Measurements from ENCODE around the gene CKM. TPM values are rescaled to one million over a fixed set of nuclear protein-coding genes. Genes with fewer than 3 reads are reported as not detected.

The CKM gene
- total RNA-seq, 1 experiment from 2014 or later, result not detected

- Mint-ChIP-seq H3K4me1 (ENCODE audit: low read depth, unreplicated experiment) (no peaks in the 10 kb centered on the region), H3K27ac (ENCODE audit: unreplicated experiment) (no peak overlapping the region), H3K27me3 (ENCODE audit: insufficient read depth, unreplicated experiment) (no peaks in the 10 kb centered on the region), H3K9me3 (ENCODE audit: unreplicated experiment) (no peaks in the 10 kb centered on the region), H3K36me3 (ENCODE audit: insufficient read depth, unreplicated experiment) (peaks cover 8% of the 10 kb centered on the region), H3K4me3 (ENCODE audit: unreplicated experiment) (no peak overlapping the region)
- DNase-seq, result no peak
- Histone ChIP-seq H3K36me3 (ENCODE audit: control insufficient read depth, insufficient read depth, low read length) (peaks cover 1% of the 10 kb centered on the region), H3K9me3 (no peaks in the 10 kb centered on the region), H3K4me3 (ENCODE audit: low read depth, low read length) (no peak overlapping the region), H3K27me3 (replicated peaks; ENCODE audit: control insufficient read depth, insufficient read depth, low read length) (no peaks in the 10 kb centered on the region), H3K4me1 (no peaks in the 10 kb centered on the region)
- BruUV-seq (replicated peaks), result no TSS peak
- CTCF ChIA-PET, result no interaction called here
- no peak for TF ChIP-seq CTCF (IDR thresholded peaks at IDR 0.05; ENCODE audit: insufficient read depth in 1 of 2, low read depth in 1 of 2, low read length in 1 of 2, severe bottlenecking in 1 of 2, unreplicated experiment in 1 of 2)
- POLR2A ChIA-PET, result interaction anchor here (0.6 kb wide), 1 partner anchor 122 kb away, joined by 3 read pairs; no protein-coding TSS in a partner anchor
- intact Hi-C loops (cut with micrococcal nuclease; ENCODE audit: unreplicated experiment), result no loop called here
Observed at GRCh38 chr19:45283443-45284033, 39.1 kb downstream of the CKM start.

GRCh38 chr19:45280471-45280961 lies 42.2 kb downstream of the CKM start:
- POLR2A ChIA-PET, result no interaction called here
- CTCF ChIA-PET, result no interaction called here
- intact Hi-C loops (cut with micrococcal nuclease; ENCODE audit: unreplicated experiment), result no loop called here
- Mint-ChIP-seq H3K27me3 (ENCODE audit: insufficient read depth, unreplicated experiment) (no peaks in the 10 kb centered on the region), H3K36me3 (ENCODE audit: insufficient read depth, unreplicated experiment) (peaks cover 19% of the 10 kb centered on the region), H3K27ac (ENCODE audit: unreplicated experiment) (no peak overlapping the region), H3K4me3 (ENCODE audit: unreplicated experiment) (no peak overlapping the region), H3K9me3 (ENCODE audit: unreplicated experiment) (no peaks in the 10 kb centered on the region), H3K4me1 (ENCODE audit: low read depth, unreplicated experiment) (no peaks in the 10 kb centered on the region)
- BruUV-seq (replicated peaks), result no TSS peak
- Histone ChIP-seq H3K4me3 (ENCODE audit: low read depth, low read length) (no peak overlapping the region), H3K27me3 (replicated peaks; ENCODE audit: control insufficient read depth, insufficient read depth, low read length) (no peaks in the 10 kb centered on the region), H3K4me1 (no peaks in the 10 kb centered on the region), H3K9me3 (no peaks in the 10 kb centered on the region), H3K36me3 (ENCODE audit: control insufficient read depth, insufficient read depth, low read length) (peaks cover 1% of the 10 kb centered on the region)
- TF ChIP-seq CTCF (IDR thresholded peaks at IDR 0.05; ENCODE audit: insufficient read depth in 1 of 2, low read depth in 1 of 2, low read length in 1 of 2, severe bottlenecking in 1 of 2, unreplicated experiment in 1 of 2), result no peak
- DNase-seq, result no peak

- DNase-seq, result no peak
- Mint-ChIP-seq H3K36me3 (ENCODE audit: insufficient read depth, unreplicated experiment) (peaks cover 19% of the 10 kb centered on the region), H3K4me1 (ENCODE audit: low read depth, unreplicated experiment) (no peaks in the 10 kb centered on the region), H3K9me3 (ENCODE audit: unreplicated experiment) (no peaks in the 10 kb centered on the region), H3K4me3 (ENCODE audit: unreplicated experiment) (no peak overlapping the region), H3K27ac (ENCODE audit: unreplicated experiment) (no peak overlapping the region), H3K27me3 (ENCODE audit: insufficient read depth, unreplicated experiment) (no peaks in the 10 kb centered on the region)
- no peak overlapping the region for H3K4me3 ChIP-seq (ENCODE audit: low read depth, low read length)
- H3K36me3 ChIP-seq (ENCODE audit: control insufficient read depth, insufficient read depth, low read length), result peaks cover 1% of the 10 kb centered on the region
- CTCF ChIA-PET, result no interaction called here
- no TSS peak for BruUV-seq (replicated peaks)
- no peak for TF ChIP-seq CTCF (IDR thresholded peaks at IDR 0.05; ENCODE audit: insufficient read depth in 1 of 2, low read depth in 1 of 2, low read length in 1 of 2, severe bottlenecking in 1 of 2, unreplicated experiment in 1 of 2)
- H3K27me3 ChIP-seq (replicated peaks; ENCODE audit: control insufficient read depth, insufficient read depth, low read length), result no peaks in the 10 kb centered on the region
- H3K9me3 ChIP-seq, result no peaks in the 10 kb centered on the region
- POLR2A ChIA-PET, result no interaction called here
- no peaks in the 10 kb centered on the region for H3K4me1 ChIP-seq
- intact Hi-C loops (cut with micrococcal nuclease; ENCODE audit: unreplicated experiment), result no loop called here
Observed at GRCh38 chr19:45279587-45280192, 43.0 kb downstream of the CKM start.
